Measurements from ENCODE around the gene SNRPB.

The SNRPB gene

GRCh38 chr20:2473516-2473915 is 2.9 kb upstream of the SNRPB start:
- DNase-seq, result no peak

GRCh38 chr20:2469991-2470422 is 582 bp downstream of the SNRPB start:
- DNase-seq, result peak; percentile 79

GRCh38 chr20:2468581-2469407 is 1.8 kb downstream of the SNRPB start:
- DNase-seq, result no peak

- no peak for DNase-seq
Measured at GRCh38 chr20:2467412-2467811, 3.2 kb downstream of the SNRPB start.

GRCh38 chr20:2465100-2465499 is 5.5 kb downstream of the SNRPB start:
- DNase-seq, result no peak

GRCh38 chr20:2463616-2464365 is 6.8 kb downstream of the SNRPB start:
- DNase-seq, result no peak

- DNase-seq, result no peak
Measured at GRCh38 chr20:2462484-2462883, 8.1 kb downstream of the SNRPB start.

- DNase-seq, result no peak
Measured at GRCh38 chr20:2460752-2461424, 9.7 kb downstream of the SNRPB start.

GRCh38 chr20:2459981-2460751 is 10.4 kb downstream of the SNRPB start:
- no peak for DNase-seq

GRCh38 chr20:2458919-2459499 is 11.6 kb downstream of the SNRPB start:
- no peak for DNase-seq

GRCh38 chr20:2455771-2456497 is 14.7 kb downstream of the SNRPB start:
- no peak for DNase-seq

- DNase-seq, result no peak
Measured at GRCh38 chr20:2453792-2454191, 16.8 kb downstream of the SNRPB start.

GRCh38 chr20:2451939-2452732 is 18.5 kb downstream of the SNRPB start:
- DNase-seq, result peak; percentile 84

GRCh38 chr20:2451422-2451821 is 19.2 kb downstream of the SNRPB start:
- DNase-seq, result no peak

- DNase-seq, result no peak
Measured at GRCh38 chr20:2449386-2449785, 21.2 kb downstream of the SNRPB start.

- DNase-seq, result peak; percentile 54
Measured at GRCh38 chr20:2446845-2447244, 23.7 kb downstream of the SNRPB start.

- no peak for DNase-seq
Measured at GRCh38 chr20:2431185-2431584, 39.4 kb downstream of the SNRPB start.

- DNase-seq, result no peak
Measured at GRCh38 chr20:2430538-2430937, 40.1 kb downstream of the SNRPB start.

GRCh38 chr20:2429051-2429450 is 41.5 kb downstream of the SNRPB start:
- DNase-seq, result no peak

- no peak for DNase-seq
Measured at GRCh38 chr20:2421247-2421646, 49.3 kb downstream of the SNRPB start.

- DNase-seq, result no peak
Measured at GRCh38 chr20:2420510-2420909, 50.1 kb downstream of the SNRPB start.

All from OCI-M1 (cell line).